Astrocyte of the spinal cord (primary cell): ENCODE results near the gene ZNF883.

Experiments used
- DNase-seq: peaks from one replicate; pipeline ENCODE4 v3.0.0; 2011; ENCODE audit warnings: low read depth, low spot score
- H3K4me3 ChIP-seq: 2 replicates; pipeline ENCODE4 v1.5.1; 2011; ENCODE audit warnings: low read depth, mild to moderate bottlenecking, low read length, moderate library complexity
- CTCF ChIP-seq: IDR thresholded peaks from 2 replicates; pipeline ENCODE4 v1.5.1; 2012; ENCODE audit warnings: low read depth, mild to moderate bottlenecking, low read length, inconsistent platforms
- in situ Hi-C: cut with HindIII; loops from 2 replicates; pipeline ENCODE4 v1.10.0; 2017; ENCODE audit warnings: low sequenced_read_pairs

Gene ZNF883

GRCh38 chr9:113026200-113026599, 14.2 kb upstream of the ZNF883 start:
- DNase-seq = no peak
- no peak overlapping the region for H3K4me3 ChIP-seq
- in situ Hi-C loops = no loop called here
- TF ChIP-seq CTCF = no peak

GRCh38 chr9:113018247-113018646, 6.3 kb upstream of the ZNF883 start:
- TF ChIP-seq CTCF = no peak
- in situ Hi-C loops = no loop called here

GRCh38 chr9:113012492-113012891, 500 bp upstream of the ZNF883 start:
- in situ Hi-C loops = no loop called here
- TF ChIP-seq CTCF = no peak
- DNase-seq = no peak
- H3K4me3 ChIP-seq = peak overlapping the region; percentile 55

More at GRCh38 chr9:113018247-113018646, 6.3 kb upstream of the ZNF883 start:
- H3K4me3 ChIP-seq = no peak overlapping the region
- no peak for DNase-seq

- no peak for TF ChIP-seq CTCF
- H3K4me3 ChIP-seq = no peak overlapping the region
- in situ Hi-C loops = no loop called here
- no peak for DNase-seq
These were observed 6.2 kb downstream of the ZNF883 start for GRCh38 chr9:113005777-113006176.

- peak; percentile 5 for DNase-seq
- no peak for TF ChIP-seq CTCF
- in situ Hi-C loops = no loop called here
- no peak overlapping the region for H3K4me3 ChIP-seq
These were observed 14.6 kb downstream of the ZNF883 start for GRCh38 chr9:112997236-112997941.

- in situ Hi-C loops = no loop called here
- DNase-seq = peak; percentile 2
- H3K4me3 ChIP-seq = no peak overlapping the region
- TF ChIP-seq CTCF = peak; percentile 17
These were observed 40.6 kb downstream of the ZNF883 start for GRCh38 chr9:112971415-112971814.

GRCh38 chr9:112970939-112971338, 41.1 kb downstream of the ZNF883 start:
- no peak overlapping the region for H3K4me3 ChIP-seq
- TF ChIP-seq CTCF = peak; percentile 15
- peak; percentile 10 for DNase-seq
- in situ Hi-C loops = no loop called here
